DND-41 (cell line): ENCODE data around the gene ABHD12B.

Experiments
- ATAC-seq: fragments of 200-7000 bp; cut with Tn5 transposase; 3 replicates; pipeline ENCODE4 v1.9.1; 2021; ENCODE audit warnings: low read depth; ENCODE audit not compliant: insufficient read depth
- DNase-seq: peaks from one replicate; pipeline ENCODE4 v3.0.0-alpha.2; 2020
- H2AFZ ChIP-seq: 2 replicates; pipeline ENCODE4 v1.6.0; 2012; ENCODE audit warnings: low read depth, low read length
- H3K27ac ChIP-seq: 2 replicates; pipeline ENCODE4 v1.5.1; 2012; ENCODE audit warnings: low read length, inconsistent platforms
- H3K27me3 ChIP-seq: fragments of 200-600 bp; sonication (generic); 2 replicates; pipeline ENCODE4 v1.6.0; 2012; ENCODE audit warnings: low read length, mild to moderate bottlenecking, inconsistent platforms; ENCODE audit not compliant: insufficient read depth, poor library complexity
- H3K36me3 ChIP-seq: 2 replicates; pipeline ENCODE4 v1.5.1; 2012; ENCODE audit warnings: low read length, inconsistent platforms; ENCODE audit not compliant: insufficient read depth
- H3K4me1 ChIP-seq: 2 replicates; pipeline ENCODE4 v1.5.1; 2012; ENCODE audit warnings: mild to moderate bottlenecking, low read length; ENCODE audit not compliant: insufficient read depth
- H3K4me2 ChIP-seq: 2 replicates; pipeline ENCODE4 v1.6.0; 2012; ENCODE audit warnings: mild to moderate bottlenecking, moderate library complexity, low read length, inconsistent platforms; ENCODE audit not compliant: insufficient read depth
- H3K4me3 ChIP-seq, 2 experiments: fragments of 200-600 bp in 1 of 2; shearing (Covaris generic) in 1 of 2; 2 replicates each; pipeline ENCODE4 v1.5.1; 2012 to 2016; ENCODE audit warnings: inconsistent platforms in 2 of 2, low read length in 2 of 2, mild to moderate bottlenecking in 2 of 2, low read depth in 1 of 2, moderate library complexity in 1 of 2
- H3K79me2 ChIP-seq: 2 replicates; pipeline ENCODE4 v1.6.0; 2012; ENCODE audit warnings: low read length, inconsistent platforms; ENCODE audit not compliant: insufficient read depth
- H3K9ac ChIP-seq: 2 replicates; pipeline ENCODE4 v1.6.0; 2012; ENCODE audit warnings: low read depth, mild to moderate bottlenecking, inconsistent platforms, low read length, moderate library complexity
- H3K9me3 ChIP-seq: 2 replicates; pipeline ENCODE4 v1.5.1; 2012; ENCODE audit warnings: low read length, moderate library complexity, mild to moderate bottlenecking, inconsistent platforms; ENCODE audit not compliant: insufficient read depth, severe bottlenecking
- H4K20me1 ChIP-seq: 2 replicates; pipeline ENCODE4 v1.6.0; 2012; ENCODE audit warnings: low read length; ENCODE audit not compliant: insufficient read depth
- CTCF ChIP-seq: IDR thresholded peaks from 2 replicates; pipeline ENCODE4 v1.5.1; 2012; ENCODE audit warnings: borderline replicate concordance, low read length, moderate library complexity, mild to moderate bottlenecking; ENCODE audit not compliant: poor library complexity, severe bottlenecking; ENCODE audit errors: extremely low read depth
- EZH2 ChIP-seq: IDR thresholded peaks from 3 replicates; pipeline ENCODE4 v1.6.1; 2012; ENCODE audit warnings: borderline replicate concordance, low read depth, mild to moderate bottlenecking, moderate library complexity, low read length, inconsistent platforms; ENCODE audit not compliant: severe bottlenecking

The ABHD12B gene

GRCh38 chr14:50943261-50943942, 71.5 kb downstream of the ABHD12B start:
- H3K4me2 ChIP-seq = no peak overlapping the region

GRCh38 chr14:50943943-50944646, 72.2 kb downstream of the ABHD12B start, which contains the start of gene PYGL:
Gene PYGL (minus strand): TSS chr14:50944483. CDS start chr14:50944403, 80 bp downstream.
- H3K27me3 ChIP-seq = no peaks in the 10 kb centered on the region
- TF ChIP-seq EZH2 = no peak
- TF ChIP-seq CTCF = no peak
- peak within 1 kb of the TSS; percentile 55 for H2AFZ ChIP-seq
- H4K20me1 ChIP-seq = no peaks in the 10 kb centered on the region
- no peak for DNase-seq
- H3K4me2 ChIP-seq = peak within 1 kb of the TSS; percentile 58
- no peaks in the 10 kb centered on the region for H3K36me3 ChIP-seq
- peak within 1 kb of the TSS in 1 of 2 experiments; percentile 51; a peak in 2 of 4 replicates for H3K4me3 ChIP-seq
- H3K9me3 ChIP-seq = no peaks in the 10 kb centered on the region
- H3K27ac ChIP-seq = no peak within 1 kb of the TSS
- ATAC-seq = peak; percentile 62
- no peaks in the 10 kb centered on the region for H3K79me2 ChIP-seq
- peaks cover 12% of the 10 kb centered on the region for H3K4me1 ChIP-seq
- H3K9ac ChIP-seq = peak within 1 kb of the TSS; percentile 42

More at GRCh38 chr14:50943261-50943942, 71.5 kb downstream of the ABHD12B start:
- Histone ChIP-seq H3K4me3 (no peak overlapping the region), H3K36me3 (no peaks in the 10 kb centered on the region), H3K27me3 (no peaks in the 10 kb centered on the region), H3K27ac (no peak overlapping the region), H3K79me2 (no peaks in the 10 kb centered on the region), H3K9ac (no peak overlapping the region), H3K4me1 (peaks cover 12% of the 10 kb centered on the region), H2AFZ (no peak overlapping the region), H4K20me1 (no peaks in the 10 kb centered on the region), H3K9me3 (no peaks in the 10 kb centered on the region)
- TF ChIP-seq EZH2 = no peak
- TF ChIP-seq CTCF = no peak
- no peak for ATAC-seq
- no peak for DNase-seq

GRCh38 chr14:50944647-50945413, 73.0 kb downstream of the ABHD12B start:
- Histone ChIP-seq H3K27me3 (no peaks in the 10 kb centered on the region), H3K9me3 (no peaks in the 10 kb centered on the region), H3K36me3 (no peaks in the 10 kb centered on the region), H3K9ac (peak overlapping the region; percentile 42), H3K4me2 (peak overlapping the region; percentile 58), H3K4me1 (peaks cover 12% of the 10 kb centered on the region), H3K79me2 (no peaks in the 10 kb centered on the region), H4K20me1 (no peaks in the 10 kb centered on the region), H3K4me3 (peak overlapping the region in 1 of 2 experiments; percentile 51; a peak in 2 of 4 replicates), H2AFZ (peak overlapping the region; percentile 55), H3K27ac (no peak overlapping the region)
- DNase-seq (no peak), ATAC-seq (peak; percentile 37; the same call in 1 of the 3 replicates)
- TF ChIP-seq CTCF (no peak), EZH2 (no peak)
